ENCODE results near the gene SSUH2. TPM values are rescaled to one million over a fixed set of nuclear protein-coding genes. Genes with fewer than 3 reads are reported as not detected.
A peak's percentile ranks its signal among the peaks of the same experiment; 100 is the strongest.

The SSUH2 gene
- total RNA-seq, 1 donor from 2014 or later: not detected

DNA sequence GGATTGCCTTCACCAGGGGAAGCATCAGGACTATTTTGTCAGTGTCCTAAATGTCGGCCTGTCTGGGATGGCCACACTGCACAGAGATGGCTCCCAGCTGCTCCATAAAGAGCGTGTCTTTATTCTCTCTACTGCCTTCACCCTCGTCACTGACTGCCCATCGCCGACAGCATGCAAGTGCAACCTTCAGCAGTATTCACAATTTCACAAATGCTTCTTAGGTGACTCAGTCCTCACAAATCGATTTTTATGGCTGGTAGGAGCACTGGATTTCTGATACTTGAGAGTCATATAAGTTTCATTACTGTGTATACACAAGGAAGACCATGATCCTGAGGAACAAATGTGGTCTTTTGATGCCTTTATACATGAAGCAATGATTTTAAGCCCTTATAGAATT, 1.1 kb upstream of the SSUH2 start:
- DNase-seq (ENCODE audit: low spot score): no peak
- ATAC-seq: no peak

- ATAC-seq (no peak), DNase-seq (ENCODE audit: low spot score) (no peak)
Measured at GRCh38 chr3:8643693-8644365, 769 bp downstream of the SSUH2 start.

- DNase-seq (ENCODE audit: low spot score) (no peak), ATAC-seq (no peak)
Measured at GRCh38 chr3:8642001-8642400, 2.6 kb downstream of the SSUH2 start.

- DNase-seq (ENCODE audit: low spot score) (no peak), ATAC-seq (no peak)
Measured at GRCh38 chr3:8641472-8641871, 3.1 kb downstream of the SSUH2 start.

DNA sequence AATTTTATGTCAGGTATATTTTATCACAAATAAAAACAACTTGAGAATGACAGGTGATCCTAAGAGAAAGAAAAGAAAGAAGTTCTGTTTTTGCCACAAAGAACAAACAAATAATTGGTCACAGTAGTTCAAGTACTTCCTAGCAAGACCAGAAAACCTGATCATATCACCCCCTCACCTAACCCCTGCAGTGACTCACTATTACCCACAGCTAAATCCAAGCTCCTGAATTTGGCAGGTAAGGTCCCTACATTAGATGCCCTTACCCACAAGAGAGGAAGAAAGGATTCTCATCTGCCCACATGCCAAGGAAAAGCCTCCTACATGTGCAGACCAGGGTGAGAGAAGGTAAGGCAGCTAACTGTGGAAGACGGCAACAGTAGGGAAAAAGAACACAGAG, 4.4 kb downstream of the SSUH2 start:
- ATAC-seq (no peak), DNase-seq (ENCODE audit: low spot score) (no peak)

GRCh38 chr3:8639659-8640000, 5.0 kb downstream of the SSUH2 start:
- DNase-seq (ENCODE audit: low spot score): no peak
- ATAC-seq: no peak

DNA sequence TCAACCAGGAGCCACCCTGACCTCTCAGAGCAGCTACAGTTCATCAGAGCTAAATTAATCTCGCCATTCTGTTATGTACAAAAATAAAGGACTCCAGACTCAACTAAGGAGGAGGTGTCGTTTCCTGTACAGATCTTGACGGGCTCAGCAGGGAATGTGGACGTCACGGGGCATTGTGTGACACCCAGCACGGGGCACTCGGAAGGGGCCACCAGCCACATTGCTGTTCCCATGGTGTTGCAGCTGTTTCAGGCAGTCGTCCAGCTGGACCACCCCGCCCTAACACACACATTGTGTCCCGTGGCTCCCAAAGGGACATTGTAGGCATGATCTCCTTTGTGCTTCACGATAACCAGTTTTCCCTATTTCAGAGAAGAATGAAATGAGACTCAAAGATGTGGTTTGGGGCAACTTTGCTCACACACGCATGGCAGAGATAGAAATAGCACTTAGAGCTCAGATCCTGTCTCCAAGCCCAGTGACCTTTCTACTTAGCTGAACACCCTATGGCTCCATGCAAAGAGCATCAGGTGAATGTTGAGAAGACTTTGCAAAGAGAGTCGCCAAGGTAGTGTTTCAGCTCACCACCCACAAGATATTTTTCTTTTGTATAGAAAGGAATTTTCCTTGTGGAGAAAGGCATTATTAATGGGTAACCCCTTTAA, 5.5 kb downstream of the SSUH2 start:
- ATAC-seq (no peak), DNase-seq (ENCODE audit: low spot score) (no peak)

- ATAC-seq (no peak), DNase-seq (ENCODE audit: low spot score) (no peak)
Measured at GRCh38 chr3:8637348-8637747, 7.2 kb downstream of the SSUH2 start.

GRCh38 chr3:8635631-8636030, 9.0 kb downstream of the SSUH2 start:
- no peak for DNase-seq (ENCODE audit: low spot score)
- no peak for ATAC-seq

GRCh38 chr3:8635125-8635524, 9.5 kb downstream of the SSUH2 start:
- no peak for ATAC-seq

GRCh38 chr3:8632402-8633237, 12.0 kb downstream of the SSUH2 start:
- DNase-seq (ENCODE audit: low spot score) (no peak), ATAC-seq (no peak)

More at GRCh38 chr3:8635125-8635524, 9.5 kb downstream of the SSUH2 start:
- DNase-seq (ENCODE audit: low spot score): no peak

DNA sequence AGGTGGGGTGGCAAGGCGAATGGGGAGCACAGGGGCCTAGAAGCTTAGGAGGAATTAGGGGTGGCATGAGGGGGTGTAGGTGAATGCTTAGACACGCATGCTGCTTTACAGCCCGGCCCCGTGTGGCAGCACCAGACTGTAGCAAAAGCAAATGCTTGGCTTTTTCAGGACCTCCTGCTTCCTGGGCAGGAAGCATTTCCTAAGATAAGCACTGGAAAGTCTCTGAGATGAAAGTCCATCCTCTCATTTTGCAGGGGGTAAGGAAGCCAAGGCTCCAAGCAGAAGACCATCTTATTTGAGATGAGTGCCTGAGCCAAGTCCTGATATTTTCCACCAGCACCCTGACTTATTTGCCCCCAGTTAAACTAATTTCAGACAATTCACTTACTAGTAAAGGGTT, 12.9 kb downstream of the SSUH2 start:
- ATAC-seq (no peak), DNase-seq (ENCODE audit: low spot score) (no peak)

- ATAC-seq (peak; percentile 23), DNase-seq (ENCODE audit: low spot score) (no peak)
Measured at GRCh38 chr3:8629151-8630021, 15.2 kb downstream of the SSUH2 start.

DNA sequence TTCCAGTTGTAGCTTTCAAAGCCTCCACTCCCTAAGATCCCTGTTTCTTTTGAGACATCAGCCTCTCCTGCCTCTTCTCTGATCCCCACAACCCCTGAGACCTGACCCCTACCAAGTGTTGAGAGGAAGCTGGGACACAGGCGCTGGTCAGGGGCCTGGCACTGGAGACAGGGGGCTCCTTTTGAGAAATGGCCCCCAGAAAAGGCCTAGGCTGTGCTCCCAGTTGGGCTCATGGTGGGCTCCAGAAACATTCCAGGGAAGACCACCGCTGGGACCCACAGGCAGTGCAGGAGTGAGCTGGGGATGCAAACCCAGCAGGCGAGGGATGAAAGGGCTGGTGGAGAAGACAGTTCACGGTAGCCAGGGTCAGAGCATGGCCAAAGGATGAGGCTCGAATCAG, 16.6 kb downstream of the SSUH2 start:
- no peak for DNase-seq (ENCODE audit: low spot score)
- ATAC-seq: no peak

- DNase-seq (ENCODE audit: low spot score): no peak
- no peak for ATAC-seq
Measured at GRCh38 chr3:8627201-8627940, 17.2 kb downstream of the SSUH2 start.

DNA sequence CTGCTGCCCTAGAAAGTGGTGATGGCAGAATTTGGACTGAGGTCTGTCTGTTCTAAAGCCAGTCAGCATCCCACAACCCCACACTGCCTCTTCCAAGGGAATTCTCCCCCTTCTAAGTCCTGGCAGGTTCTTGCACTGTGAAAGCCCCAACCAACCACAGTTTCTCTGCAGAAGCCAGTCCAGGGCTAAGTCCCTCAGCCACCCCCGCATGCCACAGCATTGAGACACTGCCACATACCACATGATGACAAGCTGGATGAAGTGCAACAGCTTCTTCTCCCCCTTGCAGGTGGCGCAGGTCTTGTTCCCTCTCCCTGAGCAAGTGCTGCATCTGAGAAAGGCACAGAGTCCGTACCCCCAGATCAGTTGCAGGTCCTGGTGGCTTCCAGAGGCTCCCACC, 18.6 kb downstream of the SSUH2 start:
- ATAC-seq (no peak), DNase-seq (ENCODE audit: low spot score) (no peak)

- DNase-seq (ENCODE audit: low spot score) (no peak), ATAC-seq (no peak)
Measured at GRCh38 chr3:8624612-8625011, 20.0 kb downstream of the SSUH2 start.

DNA sequence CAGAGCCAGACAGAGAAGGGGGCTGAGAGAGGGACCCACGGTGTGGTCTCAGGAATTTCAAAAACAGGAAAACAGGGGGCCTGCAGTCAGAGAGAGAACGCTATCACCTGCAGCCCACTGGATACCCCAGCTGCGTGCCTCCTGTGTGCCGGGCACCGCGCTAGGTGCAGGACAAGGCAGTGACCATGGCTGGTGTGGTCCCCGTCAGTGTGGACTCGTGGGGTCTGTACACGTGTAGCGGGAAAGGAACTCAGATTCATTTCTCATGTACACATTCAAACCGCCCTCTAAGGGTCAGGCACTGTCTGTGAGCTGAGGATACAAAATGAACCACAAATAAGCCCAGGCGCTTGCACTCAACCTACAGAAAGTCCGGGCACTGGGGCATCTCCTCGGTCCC, 20.9 kb downstream of the SSUH2 start:
- no peak for DNase-seq (ENCODE audit: low spot score)

DNA sequence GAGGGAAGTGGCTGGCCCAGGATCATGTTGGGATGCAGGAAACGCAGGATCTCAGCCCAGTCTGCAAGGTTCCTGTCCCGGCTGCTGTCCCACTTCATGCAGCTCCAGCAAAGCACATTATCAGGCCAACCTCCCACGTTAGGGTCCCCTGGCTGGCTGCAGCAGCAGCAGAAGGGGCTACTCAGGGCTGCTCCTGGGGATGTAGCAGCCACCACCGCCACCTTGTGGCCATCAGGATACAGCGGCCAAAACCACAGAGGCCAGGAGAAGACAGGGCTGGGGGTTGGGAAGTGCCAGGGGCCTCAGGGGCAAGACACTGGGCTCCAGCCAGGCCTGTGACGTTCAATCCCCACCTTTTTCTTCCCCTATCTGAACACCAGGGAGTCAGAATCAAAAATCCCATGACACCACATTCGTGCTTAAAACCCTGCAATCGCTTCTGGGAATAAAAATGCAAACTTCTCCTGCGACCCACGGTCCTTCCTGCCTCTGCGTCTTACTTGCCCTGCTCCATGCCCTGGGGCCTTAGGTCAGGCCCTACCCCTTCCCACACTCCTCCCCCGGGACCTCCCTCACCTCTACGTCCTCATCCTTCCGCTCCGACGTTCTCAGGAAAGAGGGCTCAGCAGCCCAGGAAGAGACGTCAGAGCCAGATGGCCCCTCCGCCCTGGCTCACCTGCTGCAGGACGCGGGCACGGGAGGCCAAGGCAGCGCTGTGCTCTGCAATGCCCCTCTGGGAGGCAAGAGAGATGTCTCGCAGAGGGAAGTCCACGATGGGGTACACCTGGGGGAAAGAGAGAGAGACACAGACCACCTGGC, 21.5 kb downstream of the SSUH2 start:
- ATAC-seq (peak; percentile 94), DNase-seq (ENCODE audit: low spot score) (peak; percentile 58)

More for the DNA sequence above, 20.9 kb downstream of the SSUH2 start:
- ATAC-seq: no peak

All from left lobe of liver (tissue), 2 donors.